K562 (cell line): ENCODE data around the gene ATP6V0A1. TPM values are rescaled to one million over a fixed set of nuclear protein-coding genes. Genes with fewer than 3 reads are reported as not detected.

Source experiments
- CEBPG ChIP-seq, 3 experiments: fragments of 200-800 bp in 1 of 3; sonication (Bioruptor generic) in 1 of 3; sonication (generic) in 1 of 3; formaldehyde crosslinking in 1 of 3; IDR thresholded peaks in 2 of 3; conservative IDR thresholded peaks in 1 of 3; 2 replicates each; pipeline versions ENCODE4 v1.6.1 to v1.8.0; 2016 to 2022; ENCODE audit warnings: missing compliant biosample characterization in 2 of 3, missing genetic modification characterization in 2 of 3, mild to moderate bottlenecking in 1 of 3, missing genetic modification reagents in 1 of 3
- ETS1 ChIP-seq: conservative IDR thresholded peaks from 2 replicates; pipeline ENCODE4 v1.6.1; 2011; ENCODE audit warnings: low read depth, mild to moderate bottlenecking, low read length; ENCODE audit not compliant: control insufficient read depth
- HNRNPLL ChIP-seq: fragments of 200-400 bp; formaldehyde crosslinking; IDR thresholded peaks from 2 replicates; pipeline ENCODE4 v1.6.1; 2017; ENCODE audit warnings: low read length, low read depth, mild to moderate bottlenecking; ENCODE audit not compliant: poor library complexity, severe bottlenecking
- JUN ChIP-seq, 2 experiments: sonication (generic) in 1 of 2; formaldehyde crosslinking in 1 of 2; IDR thresholded peaks; 2 replicates each; pipeline versions ENCODE4 v1.6.1 to v1.8.0; 2012 to 2022; ENCODE audit warnings: borderline replicate concordance in 2 of 2, mild to moderate bottlenecking in 2 of 2, improper control_type of control experiment in 1 of 2, low read depth in 1 of 2, low read length in 1 of 2, missing genetic modification reagents in 1 of 2
- KLF10 ChIP-seq: fragments of 250-450 bp; sonication (Bioruptor Pico); IDR thresholded peaks from 2 replicates; pipeline ENCODE4 v1.6.1; 2021; ENCODE audit warnings: matching md5 sums
- MECOM ChIP-seq: fragments of 250-450 bp; sonication (Bioruptor Pico); IDR thresholded peaks from 2 replicates; pipeline ENCODE4 v1.8.0; 2022; ENCODE audit warnings: inconsistent platforms
- NUFIP1 ChIP-seq: fragments of 450-650 bp; IDR thresholded peaks from 2 replicates; pipeline ENCODE4 v1.6.1; 2018; ENCODE audit not compliant: partially characterized antibody
- POLR2AphosphoS2 ChIP-seq: IDR thresholded peaks from 2 replicates; pipeline ENCODE4 v1.6.1; 2012; ENCODE audit warnings: low read length, improper control_type of control experiment
- RBFOX2 ChIP-seq: fragments of 200-400 bp; formaldehyde crosslinking; IDR thresholded peaks from 2 replicates; pipeline ENCODE4 v1.6.1; 2017; ENCODE audit warnings: low read depth, mild to moderate bottlenecking, low read length, moderate library complexity
- STAT5A ChIP-seq: IDR thresholded peaks from 2 replicates; pipeline ENCODE4 v1.6.1; 2012; ENCODE audit warnings: low read length, inconsistent platforms, borderline replicate concordance
- WHSC1 ChIP-seq: IDR thresholded peaks from one replicate; pipeline ENCODE4 v1.6.1; 2012; ENCODE audit warnings: low read length, control low read depth, inconsistent platforms
- ZNF695 ChIP-seq: fragments of 450-650 bp; formaldehyde crosslinking; IDR thresholded peaks from 2 replicates; pipeline ENCODE4 v1.4.0; 2020; ENCODE audit warnings: mild to moderate bottlenecking, moderate library complexity
- polyA plus RNA-seq, 8 experiments: library from polyadenylated mRNA; depleted of rRNA in 4 of 8; stranded (reverse) in 5 of 8; unstranded in 3 of 8; fragments of >200 nt; fragmentation: Nextera tagmentation in 2 of 8; fragmentation: Illumina TruSeq in 1 of 8; extraction: Ambion mirVana in 2 of 8; extraction: Trizol in 1 of 8; gene quantifications; 2 replicates each; pipeline versions ENCODE4 v1.2.1 to v1.2.3, GENCODE V29; 2011 to 2014; ENCODE audit warnings: inconsistent platforms in 1 of 8, missing spikeins in 1 of 8
- total RNA-seq, 7 experiments: library from RNA; depleted of rRNA in 6 of 7; stranded (reverse); fragments of >200 nt in 6 of 7; fragmentation: Illumina TruSeq in 2 of 7; extraction: Trizol in 2 of 7; gene quantifications; 2 replicates each; pipeline versions ENCODE4 v1.2.1 to v1.2.3, GENCODE V29; 2011 to 2021; ENCODE audit warnings: low replicate concordance in 1 of 7

The ATP6V0A1 gene
- total and polyA plus RNA-seq, 9 of the 15 experiments (the other 6 are each of a cell fraction or from before 2014, with no cell fraction given): 11.8 to 158 (median 75.5) TPM

- TF ChIP-seq STAT5A: peak; percentile 48; the same call in 1 of the 2 replicates
- TF ChIP-seq JUN (IDR thresholded peaks at IDR 0.05; ENCODE audit: borderline replicate concordance, low read depth, low read length): peak; percentile 73; the same call in 1 of the 2 replicates
- TF ChIP-seq JUN (CRISPR knock-in tag; IDR thresholded peaks at IDR 0.05; ENCODE audit: borderline replicate concordance): no peak
- TF ChIP-seq HNRNPLL: no peak
- no peak for TF ChIP-seq ETS1
- no peak for TF ChIP-seq POLR2AphosphoS2
- no peak for TF ChIP-seq WHSC1
- TF ChIP-seq MECOM (CRISPR knock-in tag): no peak
- TF ChIP-seq KLF10 (CRISPR knock-in tag): no peak
- TF ChIP-seq RBFOX2: no peak
- no peak for TF ChIP-seq ZNF695 (CRISPR knock-in tag)
- TF ChIP-seq CEBPG (CRISPR knock-in tag; IDR thresholded peaks at IDR 0.05): no peak
- TF ChIP-seq CEBPG (tag; conservative IDR thresholded peaks at IDR 0.05 in 1 of 2, IDR thresholded peaks at IDR 0.05 in 1 of 2): no peak
- TF ChIP-seq NUFIP1: no peak
Measured at GRCh38 chr17:42518046-42518754, 59.5 kb downstream of the ATP6V0A1 start (continued).
